Measurements from ENCODE around the gene ZNF444.
"Not testable (repeated sequence)": the region's sequence is repeated elsewhere in the genome, so short reads cannot be mapped to it uniquely, and the experiment has no call there.

The ZNF444 gene

DNA sequence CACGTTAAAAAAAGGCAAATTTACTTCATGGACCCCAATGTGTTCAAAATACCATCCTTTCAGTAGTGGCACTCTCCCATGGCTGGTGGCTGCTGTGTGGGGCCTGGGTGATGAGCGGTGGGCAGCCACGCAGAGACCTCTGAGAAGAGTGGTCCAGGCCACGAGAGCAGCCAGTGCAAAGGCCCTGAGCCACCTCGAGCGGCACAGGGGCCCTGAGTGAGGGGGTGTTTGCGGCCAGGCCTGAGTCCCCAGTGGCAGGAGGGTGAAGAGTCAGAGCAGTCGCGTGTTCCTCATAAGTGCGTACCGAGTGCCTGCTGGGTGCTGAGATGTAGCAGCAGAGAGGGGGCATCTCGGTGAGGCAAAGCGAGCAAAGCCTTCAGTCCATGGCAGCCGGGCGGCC is 7.0 kb downstream of the ZNF444 start:
- no peak for DNase-seq

DNA sequence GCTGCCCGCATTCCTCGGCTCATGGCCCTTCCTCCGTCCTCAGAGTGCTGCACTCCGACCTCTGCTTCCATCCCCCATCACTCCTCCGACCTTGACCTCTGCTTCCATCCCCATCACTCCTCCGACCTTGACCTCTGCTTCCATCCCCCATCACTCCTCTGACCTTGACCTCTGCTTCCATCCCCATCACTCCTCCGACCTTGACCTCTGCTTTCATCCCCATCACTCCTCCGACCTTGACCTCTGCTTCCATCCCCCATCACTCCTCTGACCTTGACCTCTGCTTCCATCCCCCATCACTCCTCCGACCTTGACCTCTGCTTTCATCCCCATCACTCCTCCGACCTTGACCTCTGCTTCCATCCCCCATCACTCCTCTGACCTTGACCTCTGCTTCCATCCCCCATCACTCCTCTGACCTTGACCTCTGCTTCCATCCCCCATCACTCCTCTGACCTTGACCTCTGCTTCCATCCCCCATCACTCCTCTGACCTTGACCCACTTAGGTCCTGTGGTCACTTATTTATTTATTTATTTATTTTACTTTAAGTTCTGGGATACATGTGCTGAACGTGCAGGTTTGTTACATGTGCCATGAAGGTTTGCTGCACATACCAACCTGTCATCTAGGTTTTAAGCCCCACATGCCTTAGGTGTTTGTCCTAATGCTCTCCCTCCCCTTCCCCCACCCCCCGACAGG is 8.0 kb downstream of the ZNF444 start:
- DNase-seq = not testable (repeated sequence)

GRCh38 chr19:56149656-56150038 is 8.6 kb downstream of the ZNF444 start:
- DNase-seq = no peak

GRCh38 chr19:56150358-56150757 is 9.3 kb downstream of the ZNF444 start:
- DNase-seq = no peak

- no peak for DNase-seq
Measured at GRCh38 chr19:56152644-56153043, 11.6 kb downstream of the ZNF444 start.

DNA sequence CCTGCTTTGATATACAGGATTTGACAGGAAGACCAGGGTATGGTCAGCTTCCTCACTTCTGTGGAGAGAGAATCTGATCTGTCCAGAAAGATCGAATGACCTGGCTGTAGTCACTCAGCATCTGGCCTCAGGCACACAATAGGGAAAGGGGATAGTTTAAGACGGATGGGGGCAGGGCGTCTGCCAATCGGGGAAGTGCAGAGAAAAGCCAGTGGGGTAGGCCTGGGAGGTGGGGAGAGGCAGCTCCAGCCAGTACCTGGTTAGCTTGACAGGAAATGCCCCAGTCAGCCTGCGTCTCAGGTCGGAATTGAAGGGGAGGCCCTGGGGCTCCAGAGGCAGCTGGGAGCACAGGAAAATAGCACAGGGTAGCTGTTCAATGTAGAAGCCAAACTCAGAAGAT is 12.4 kb downstream of the ZNF444 start:
- DNase-seq = no peak

DNA sequence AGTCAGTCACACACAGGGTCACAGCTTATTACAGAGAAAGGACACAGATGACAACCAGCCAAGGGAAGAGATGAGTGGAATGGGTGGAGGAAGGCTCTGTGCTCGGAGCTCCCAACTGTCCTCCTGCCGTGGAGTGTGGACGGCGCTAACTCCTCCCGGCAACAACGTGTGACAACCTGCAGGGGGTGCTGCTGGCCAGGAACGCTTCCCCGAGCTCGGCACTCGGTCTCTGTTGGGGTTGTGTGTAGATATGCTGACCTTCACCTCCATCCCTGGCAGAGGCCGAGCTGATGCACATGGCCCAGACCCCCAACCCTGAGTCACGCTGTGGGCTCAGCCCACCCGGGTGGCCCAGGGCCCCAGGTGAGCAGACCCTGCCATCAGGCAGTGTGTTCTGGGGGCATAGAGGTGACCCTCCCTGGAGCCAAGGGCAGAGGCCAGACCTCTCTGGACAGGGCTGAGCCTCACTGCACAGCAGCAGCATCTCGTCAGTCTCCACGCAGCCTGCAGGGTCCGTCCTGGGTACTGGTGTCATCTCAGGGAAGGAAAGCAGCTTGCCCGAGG is 14.1 kb downstream of the ZNF444 start:
- DNase-seq = peak; percentile 24

DNA sequence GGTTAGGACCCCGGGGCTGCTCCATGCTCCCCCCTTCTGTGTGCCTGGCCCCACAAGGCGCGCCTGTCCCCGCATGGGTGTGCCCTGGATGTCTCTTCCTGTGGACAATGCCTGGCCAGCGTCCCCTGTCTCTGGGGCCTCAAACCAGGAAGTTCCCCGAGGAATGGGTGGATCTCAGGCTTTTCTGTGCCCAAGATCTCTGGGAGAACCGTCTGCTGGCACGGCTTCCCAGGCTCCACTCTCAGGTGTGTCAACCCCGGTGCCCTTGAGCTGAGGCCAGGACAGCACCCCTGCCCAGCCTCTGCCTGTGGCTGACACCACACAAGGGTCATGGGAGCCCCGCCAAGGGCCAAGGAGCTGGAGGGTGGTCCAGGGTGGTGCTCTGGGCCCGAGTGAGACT is 15.7 kb downstream of the ZNF444 start:
- no peak for DNase-seq

GRCh38 chr19:56158170-56158757 is 17.2 kb downstream of the ZNF444 start:
- no peak for DNase-seq

DNA sequence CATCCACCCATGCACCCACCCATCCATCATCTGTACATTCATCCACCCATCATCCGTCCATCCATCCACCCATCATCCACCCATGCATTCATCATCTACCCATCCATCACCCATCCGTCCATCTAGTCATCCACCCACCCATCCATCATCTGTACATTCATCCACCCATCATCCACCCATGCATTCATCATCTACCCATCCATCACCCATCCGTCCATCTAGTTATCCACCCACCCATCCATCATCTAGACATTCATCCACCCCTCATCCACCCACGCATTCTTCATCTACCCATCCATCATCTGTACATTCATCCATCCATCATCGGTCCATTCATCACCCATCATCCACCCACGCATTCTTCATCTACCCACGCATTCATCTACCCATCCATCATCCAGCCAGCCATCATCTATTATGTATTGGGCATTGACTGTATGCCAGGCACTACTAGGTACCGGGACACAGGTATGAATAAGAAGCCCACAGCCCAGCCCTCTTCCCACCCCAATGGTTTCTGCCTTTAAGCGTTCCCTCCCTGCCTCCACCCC is 18.0 kb downstream of the ZNF444 start:
- DNase-seq = no peak

- DNase-seq = no peak
Measured at GRCh38 chr19:56159622-56160271, 18.7 kb downstream of the ZNF444 start.

DNA sequence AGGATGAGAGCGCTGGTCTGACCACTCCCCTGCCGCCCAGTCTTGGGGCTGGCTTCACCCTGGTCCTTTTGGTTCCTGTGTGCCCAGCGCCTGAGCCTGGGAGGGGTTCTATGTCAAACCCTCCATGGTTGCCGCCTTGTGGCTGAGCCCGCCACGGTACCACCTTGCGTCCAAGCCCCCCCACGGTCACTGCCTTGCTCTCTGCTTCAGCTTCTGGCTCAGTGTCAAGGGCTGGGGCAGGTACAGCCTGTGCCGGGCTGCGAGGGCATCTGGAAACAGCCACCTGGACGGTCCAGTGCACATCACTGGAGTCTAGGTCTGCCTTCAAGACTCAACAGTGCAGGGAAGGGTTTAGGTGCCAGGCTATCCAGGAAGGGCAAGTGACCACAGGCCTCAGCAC is 20.4 kb downstream of the ZNF444 start:
- no peak for DNase-seq

DNA sequence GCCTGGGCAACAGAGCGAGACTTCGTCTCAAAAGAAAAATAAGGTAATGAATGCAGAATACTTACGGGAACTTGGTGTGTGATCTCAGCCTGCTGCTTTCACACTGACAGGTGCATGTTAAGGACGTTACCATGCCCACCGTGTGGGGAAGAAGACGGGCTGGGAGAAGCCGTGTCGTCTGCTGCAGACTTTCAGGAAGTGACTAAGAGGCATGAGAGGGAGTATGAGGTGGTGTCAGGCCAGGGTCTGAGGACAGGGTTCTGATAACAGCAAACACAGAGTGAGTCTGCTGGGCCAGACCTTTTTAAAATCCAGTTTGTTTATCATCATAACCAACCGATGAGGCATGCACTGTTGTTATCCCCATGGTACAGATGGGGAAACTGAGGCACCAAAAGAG is 21.2 kb downstream of the ZNF444 start:
- DNase-seq = peak; percentile 62

GRCh38 chr19:56163097-56163496 is 22.0 kb downstream of the ZNF444 start:
- no peak for DNase-seq

- DNase-seq = no peak
Measured at GRCh38 chr19:56167064-56167578, 26.0 kb downstream of the ZNF444 start.

GRCh38 chr19:56170261-56170660 is 29.2 kb downstream of the ZNF444 start:
- no peak for DNase-seq

DNA sequence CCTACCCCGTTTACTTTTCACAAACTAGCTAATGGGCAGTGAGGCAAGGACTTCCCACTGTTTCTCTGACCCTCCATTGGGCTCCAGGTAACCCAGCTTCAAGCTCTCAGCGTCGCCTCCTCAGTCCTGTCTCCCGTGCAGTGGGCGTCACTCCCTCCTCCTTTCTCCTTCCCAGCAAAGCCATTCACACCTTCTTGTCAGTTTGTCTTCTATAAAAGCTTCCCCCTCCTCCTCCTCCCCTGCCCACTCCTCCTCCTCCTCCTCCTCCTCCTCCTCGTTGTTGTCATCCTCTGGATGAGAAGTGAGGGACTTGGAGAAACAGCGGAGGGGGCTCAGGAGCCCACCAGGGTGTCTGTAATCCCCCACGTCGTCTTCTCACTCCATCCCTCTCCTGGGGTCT is 33.0 kb downstream of the ZNF444 start:
- no peak for DNase-seq

- DNase-seq = no peak
Measured at GRCh38 chr19:56174550-56174949, 33.5 kb downstream of the ZNF444 start.

DNA sequence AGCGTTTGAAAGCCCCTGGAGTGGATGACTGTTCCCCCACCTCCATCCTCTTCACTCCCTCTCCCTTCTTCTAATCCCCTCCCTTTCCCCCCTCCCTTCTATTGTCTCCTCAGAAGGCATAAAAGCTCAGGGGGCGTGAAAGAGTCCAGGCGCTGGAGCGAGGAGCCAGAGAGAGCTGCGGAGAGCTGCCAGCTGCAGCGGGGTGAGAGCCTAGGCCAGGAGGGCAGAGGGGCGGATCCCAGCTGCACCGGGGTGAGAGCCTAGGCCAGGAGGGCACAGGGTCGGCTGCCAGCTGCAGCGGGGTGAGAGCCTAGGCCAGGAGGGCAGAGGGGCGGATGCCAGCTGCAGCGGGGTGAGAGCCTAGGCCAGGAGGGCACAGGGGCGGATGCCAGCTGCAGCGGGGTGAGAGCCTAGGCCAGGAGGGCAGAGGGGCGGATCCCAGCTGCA is 34.8 kb downstream of the ZNF444 start, which contains the start of gene GALP:
Gene GALP, plus strand, starts transcription at position 148 of the 447 bp plus-strand sequence. CDS start 1,101 bp downstream, outside the sequence.
- DNase-seq = not testable (repeated sequence)

DNA sequence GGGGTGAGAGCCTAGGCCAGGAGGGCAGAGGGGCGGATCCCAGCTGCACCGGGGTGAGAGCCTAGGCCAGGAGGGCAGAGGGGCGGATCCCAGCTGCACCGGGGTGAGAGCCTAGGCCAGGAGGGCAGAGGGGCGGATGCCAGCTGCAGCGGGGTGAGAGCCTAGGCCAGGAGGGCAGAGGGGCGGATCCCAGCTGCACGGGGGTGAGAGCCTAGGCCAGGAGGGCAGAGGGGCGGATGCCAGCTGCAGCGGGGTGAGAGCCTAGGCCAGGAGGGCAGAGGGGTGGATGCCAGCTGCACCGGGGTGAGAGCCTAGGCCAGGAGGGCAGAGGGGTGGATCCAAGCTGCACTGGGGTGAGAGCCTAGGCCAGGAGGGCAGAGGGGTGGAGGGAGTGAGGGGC is 35.2 kb downstream of the ZNF444 start:
- DNase-seq = not testable (repeated sequence)

DNA sequence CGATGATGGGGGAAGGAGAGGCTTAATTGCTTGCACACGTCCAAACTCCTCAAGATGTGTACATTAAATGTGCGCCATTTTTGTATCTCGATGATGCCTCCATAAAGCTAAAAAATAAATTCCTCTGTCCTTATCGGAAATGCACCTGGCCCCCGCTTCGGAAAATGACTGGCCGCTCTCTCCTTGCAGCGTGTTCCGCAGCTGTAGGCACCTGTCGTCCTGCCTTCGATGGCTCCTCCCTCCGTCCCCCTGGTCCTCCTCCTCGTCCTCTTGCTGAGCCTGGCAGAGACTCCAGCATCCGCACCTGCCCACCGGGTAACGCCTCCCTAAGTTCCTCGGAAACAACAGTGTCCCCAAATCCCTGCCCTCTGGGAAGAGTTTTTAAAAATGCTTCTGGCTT is 35.8 kb downstream of the ZNF444 start:
- DNase-seq = no peak

GRCh38 chr19:56177564-56178243 is 36.6 kb downstream of the ZNF444 start:
- DNase-seq = no peak

- no peak for DNase-seq
Measured at GRCh38 chr19:56189785-56190184, 48.7 kb downstream of the ZNF444 start.
